ENCODE results near the gene EXOC6B. TPM values are rescaled to one million over a fixed set of nuclear protein-coding genes. Genes with fewer than 3 reads are reported as not detected.

EXOC6B gene
- total RNA-seq, 1 donor from 2014 or later: 7.7 TPM

GRCh38 chr2:72128059-72128842, 697.6 kb downstream of the EXOC6B start:
- DNase-seq (ENCODE audit: low read depth): no peak
- no peak overlapping the region for H3K4me3 ChIP-seq (ENCODE audit: low read depth, low read length)
- TF ChIP-seq CTCF (conservative IDR thresholded peaks at IDR 0.05; ENCODE audit: low read depth, low read length): no peak

GRCh38 chr2:72127401-72128058, 698.3 kb downstream of the EXOC6B start:
- TF ChIP-seq CTCF (conservative IDR thresholded peaks at IDR 0.05; ENCODE audit: low read depth, low read length): no peak
- no peak for DNase-seq (ENCODE audit: low read depth)
- H3K4me3 ChIP-seq (ENCODE audit: low read depth, low read length): no peak overlapping the region

GRCh38 chr2:72126186-72127100, 699.4 kb downstream of the EXOC6B start:
- DNase-seq (ENCODE audit: low read depth): no peak
- no peak overlapping the region for H3K4me3 ChIP-seq (ENCODE audit: low read depth, low read length)
- no peak for TF ChIP-seq CTCF (conservative IDR thresholded peaks at IDR 0.05; ENCODE audit: low read depth, low read length)

Other genes starting within 250 kb of the EXOC6B start
- gene SPR, start 61.4 kb upstream of the EXOC6B start, total RNA-seq: 26.2 and 29.5 TPM in 2 replicates
- 1.0 and 8.2 TPM in 2 replicates for gene EMX1, start 91.5 kb upstream of the EXOC6B start, total RNA-seq
- 8.4 and 9.4 TPM in 2 replicates for gene SFXN5, start 245.7 kb upstream of the EXOC6B start, total RNA-seq

Data from epithelial cell of proximal tubule (primary cell).